H1 (cell line): ENCODE measurements around the gene KCNRG. TPM values are rescaled to one million over a fixed set of nuclear protein-coding genes. Genes with fewer than 3 reads are reported as not detected.
A peak's percentile ranks its signal among the peaks of the same experiment; 100 is the strongest.

Experiments
- CBX5 ChIP-seq: fragments of 300-800, 300-1000 bp; sonication (generic); IDR thresholded peaks from 2 replicates; pipeline ENCODE4 v1.7.1; 2016; ENCODE audit warnings: antibody characterized with exemption, low read length, low read depth
- GTF2F1 ChIP-seq: IDR thresholded peaks from 2 replicates; pipeline ENCODE4 v1.6.1; 2012; ENCODE audit warnings: low read depth, low read length, improper control_type of control experiment, borderline replicate concordance
- SAP30 ChIP-seq: fragments of 300-600 bp; sonication (generic); IDR thresholded peaks from 2 replicates; pipeline ENCODE4 v1.7.1; 2012; ENCODE audit warnings: low read length, moderate library complexity, mild to moderate bottlenecking, inconsistent platforms; ENCODE audit not compliant: insufficient read depth, insufficient replicate concordance
- ZNF274 ChIP-seq: IDR thresholded peaks from 2 replicates; pipeline ENCODE4 v1.7.0; 2012; ENCODE audit warnings: low read length, borderline replicate concordance; ENCODE audit errors: extremely low read depth
- polyA plus RNA-seq, 7 experiments: library from polyadenylated mRNA; depleted of rRNA in 3 of 7; stranded (reverse) in 5 of 7; unstranded in 2 of 7; fragments of >200 nt in 5 of 7; fragments of 200-250 nt in 2 of 7; gene quantifications; 1 replicate in 5 of 7; 2 replicates in 1 of 7; 4 replicates in 1 of 7; pipeline versions ENCODE4 v1.2.1 to v1.2.3, GENCODE V29; 2011 to 2013; ENCODE audit warnings: missing spikeins in 2 of 7, mixed read lengths in 2 of 7
- total RNA-seq: library from RNA; stranded (reverse); fragmentation: NEBNext Ultra II Directional; extraction: Animal tissue kit (Norgen Biotek cat#: 25700); gene quantifications from 2 replicates; pipeline ENCODE4 v1.2.1, GENCODE V29; 2021
- TF ChIP-seq, protein P1 (sequence below), 3 experiments: IDR thresholded peaks; 1 replicate in 2 of 3; 2 replicates in 1 of 3; pipeline versions ENCODE4 v1.5.1 to v1.6.1; 2011; ENCODE audit warnings: low read length in 3 of 3, mild to moderate bottlenecking in 3 of 3, inconsistent platforms in 2 of 3, low read depth in 1 of 3, moderate library complexity in 1 of 3; ENCODE audit not compliant: insufficient read depth in 1 of 3; ENCODE audit errors: control extremely low read depth in 1 of 3
- TF ChIP-seq, protein P2 (sequence below): IDR thresholded peaks from 2 replicates; pipeline ENCODE4 v1.6.1; 2011; ENCODE audit warnings: low read length, improper control_type of control experiment

KCNRG gene
- total and polyA plus RNA-seq, 2 of the 8 experiments (the other 6 are each of a cell fraction or from before 2014, with no cell fraction given), result 0.65 to 1.2 TPM

DNA sequence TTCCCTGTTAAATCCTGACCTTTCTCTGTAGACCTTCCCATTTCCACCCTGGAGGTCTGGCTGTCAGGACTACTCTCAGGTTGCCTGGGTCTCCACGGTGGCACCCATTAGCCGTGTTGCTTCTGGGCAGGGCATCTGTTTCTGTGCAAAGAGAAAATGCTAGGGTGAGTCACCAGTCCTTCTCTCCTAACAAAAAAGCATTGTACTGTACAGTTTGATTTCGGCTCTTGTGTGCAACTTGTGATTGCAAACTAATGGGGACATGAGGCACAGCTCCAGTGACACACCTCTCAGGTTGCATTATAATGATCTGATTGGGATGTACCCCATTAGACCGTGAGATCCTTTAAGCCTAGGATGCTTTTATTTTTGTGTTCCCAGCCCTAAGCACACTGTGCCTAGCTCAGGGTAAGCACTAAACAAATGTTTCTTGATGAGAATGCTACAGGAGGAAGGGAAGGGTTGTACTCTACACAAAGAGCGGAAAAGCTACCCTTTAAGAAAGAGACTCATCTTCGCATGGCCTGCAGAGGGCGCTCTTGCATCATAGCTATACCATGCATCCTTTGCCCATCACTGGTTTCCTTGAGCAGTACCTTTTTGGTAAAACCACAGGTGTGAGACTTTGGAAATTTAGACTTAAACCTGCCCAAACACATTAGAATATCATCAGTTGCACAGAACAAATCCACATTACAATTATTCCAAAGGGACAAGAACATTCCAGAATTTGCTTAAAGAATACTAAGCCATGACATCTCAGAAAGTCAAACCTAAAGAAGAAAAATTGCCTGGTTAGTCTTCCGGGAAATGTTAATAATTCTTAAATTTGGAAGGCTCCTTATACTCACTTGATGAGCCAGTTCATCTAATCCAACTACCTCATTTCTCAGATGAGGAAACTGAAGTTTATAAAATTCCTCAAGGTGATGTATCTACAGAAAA is 38.7 kb upstream of the KCNRG start (continued):
- TF ChIP-seq, protein P1, sequence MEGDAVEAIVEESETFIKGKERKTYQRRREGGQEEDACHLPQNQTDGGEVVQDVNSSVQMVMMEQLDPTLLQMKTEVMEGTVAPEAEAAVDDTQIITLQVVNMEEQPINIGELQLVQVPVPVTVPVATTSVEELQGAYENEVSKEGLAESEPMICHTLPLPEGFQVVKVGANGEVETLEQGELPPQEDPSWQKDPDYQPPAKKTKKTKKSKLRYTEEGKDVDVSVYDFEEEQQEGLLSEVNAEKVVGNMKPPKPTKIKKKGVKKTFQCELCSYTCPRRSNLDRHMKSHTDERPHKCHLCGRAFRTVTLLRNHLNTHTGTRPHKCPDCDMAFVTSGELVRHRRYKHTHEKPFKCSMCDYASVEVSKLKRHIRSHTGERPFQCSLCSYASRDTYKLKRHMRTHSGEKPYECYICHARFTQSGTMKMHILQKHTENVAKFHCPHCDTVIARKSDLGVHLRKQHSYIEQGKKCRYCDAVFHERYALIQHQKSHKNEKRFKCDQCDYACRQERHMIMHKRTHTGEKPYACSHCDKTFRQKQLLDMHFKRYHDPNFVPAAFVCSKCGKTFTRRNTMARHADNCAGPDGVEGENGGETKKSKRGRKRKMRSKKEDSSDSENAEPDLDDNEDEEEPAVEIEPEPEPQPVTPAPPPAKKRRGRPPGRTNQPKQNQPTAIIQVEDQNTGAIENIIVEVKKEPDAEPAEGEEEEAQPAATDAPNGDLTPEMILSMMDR (IDR thresholded peaks at IDR 0.05; ENCODE audit: control extremely low read depth in 1 of 3, insufficient read depth in 1 of 3, low read depth in 1 of 3, low read length in 3 of 3), result peak; percentile 19 to 96 (median 82)
- TF ChIP-seq, protein P2, sequence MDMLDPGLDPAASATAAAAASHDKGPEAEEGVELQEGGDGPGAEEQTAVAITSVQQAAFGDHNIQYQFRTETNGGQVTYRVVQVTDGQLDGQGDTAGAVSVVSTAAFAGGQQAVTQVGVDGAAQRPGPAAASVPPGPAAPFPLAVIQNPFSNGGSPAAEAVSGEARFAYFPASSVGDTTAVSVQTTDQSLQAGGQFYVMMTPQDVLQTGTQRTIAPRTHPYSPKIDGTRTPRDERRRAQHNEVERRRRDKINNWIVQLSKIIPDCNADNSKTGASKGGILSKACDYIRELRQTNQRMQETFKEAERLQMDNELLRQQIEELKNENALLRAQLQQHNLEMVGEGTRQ, result no peak
- TF ChIP-seq CBX5 (no peak), ZNF274 (no peak), SAP30 (no peak), GTF2F1 (no peak)
- TF ChIP-seq, all 59 proteins: peak for 3
